Measurements from ENCODE around the gene CADM1. TPM values are rescaled to one million over a fixed set of nuclear protein-coding genes. Genes with fewer than 3 reads are reported as not detected.

CADM1 gene
- total RNA-seq, 1 donor from 2014 or later, result not detected

- H3K4me3 Mint-ChIP-seq, result no peak overlapping the region
- intact Hi-C loops (cut with micrococcal nuclease), result no loop called here
- no peaks in the 10 kb centered on the region for H3K9me3 Mint-ChIP-seq
- peaks cover 5% of the 10 kb centered on the region for H3K27me3 Mint-ChIP-seq (ENCODE audit: insufficient read depth)
- no peak for DNase-seq (ENCODE audit: low spot score)
- no peaks in the 10 kb centered on the region for H3K36me3 Mint-ChIP-seq (ENCODE audit: low read depth)
- no peaks in the 10 kb centered on the region for H3K4me1 Mint-ChIP-seq (ENCODE audit: low read depth)
- no peak overlapping the region for H3K27ac Mint-ChIP-seq
These were observed 231.3 kb downstream of the CADM1 start for GRCh38 chr11:115272925-115273324.

DNA sequence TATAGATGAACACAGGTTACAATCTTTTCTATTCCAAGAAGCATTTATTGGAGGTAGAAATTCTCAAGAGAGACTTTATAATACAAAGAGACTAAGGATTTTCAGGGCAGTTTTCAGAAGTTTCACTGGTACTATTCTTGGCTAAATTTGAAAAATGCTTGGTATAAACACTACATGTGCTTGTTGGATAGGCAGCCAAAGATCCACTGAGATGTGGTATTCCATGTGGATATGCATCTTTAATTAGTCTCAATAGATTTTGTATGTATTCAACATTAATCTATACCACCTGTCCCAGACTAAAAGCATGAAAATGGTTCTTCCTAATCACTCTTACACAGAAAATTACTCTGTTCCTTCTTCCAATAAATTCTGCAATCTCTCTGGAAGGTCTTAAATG, 232.6 kb downstream of the CADM1 start:
- Mint-ChIP-seq H3K4me3 (no peak overlapping the region), H3K4me1 (ENCODE audit: low read depth) (no peaks in the 10 kb centered on the region), H3K27me3 (ENCODE audit: insufficient read depth) (peaks cover 5% of the 10 kb centered on the region), H3K36me3 (ENCODE audit: low read depth) (no peaks in the 10 kb centered on the region), H3K9me3 (no peaks in the 10 kb centered on the region), H3K27ac (no peak overlapping the region)
- intact Hi-C loops (cut with micrococcal nuclease), result no loop called here
- DNase-seq (ENCODE audit: low spot score), result no peak

DNA sequence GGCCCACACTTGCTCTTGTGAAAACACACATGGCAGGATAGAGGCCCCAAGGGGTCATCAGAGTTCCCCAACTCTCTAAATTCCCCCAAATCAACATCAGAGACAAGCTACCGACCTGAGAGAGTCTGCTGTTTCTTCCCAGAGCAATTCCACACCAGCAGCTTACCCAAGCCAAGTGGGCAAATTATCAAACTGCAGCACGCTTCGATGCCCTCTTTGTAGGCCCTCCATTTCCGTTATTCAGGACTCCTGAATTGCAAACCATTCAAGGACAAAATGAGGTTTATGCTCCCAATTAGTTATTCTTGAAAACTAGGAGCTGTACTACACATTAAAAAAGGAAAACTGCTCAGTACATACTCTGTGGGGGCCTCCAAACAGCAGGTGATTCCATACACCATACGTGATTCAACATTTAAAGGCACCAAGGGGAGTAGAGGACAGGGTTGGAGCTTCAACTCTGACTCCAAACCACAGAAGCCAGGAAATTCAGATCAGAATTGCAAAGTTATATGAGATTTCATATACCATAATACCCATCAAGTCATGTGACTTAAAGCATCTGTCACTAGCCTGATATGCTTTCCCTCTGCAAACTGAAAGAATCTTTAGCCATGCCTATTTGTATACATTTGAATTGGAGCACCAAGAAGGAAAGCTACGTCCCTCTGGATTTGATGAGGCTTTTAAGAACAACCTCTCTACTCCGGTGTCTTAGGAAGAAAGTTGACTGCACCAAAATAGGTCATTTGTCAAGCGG, 234.8 kb downstream of the CADM1 start:
- H3K4me3 Mint-ChIP-seq, result no peak overlapping the region
- no peak overlapping the region for H3K27ac Mint-ChIP-seq
- H3K36me3 Mint-ChIP-seq (ENCODE audit: low read depth), result no peaks in the 10 kb centered on the region
- intact Hi-C loops (cut with micrococcal nuclease), result no loop called here
- DNase-seq (ENCODE audit: low spot score), result no peak
- H3K9me3 Mint-ChIP-seq, result no peaks in the 10 kb centered on the region
- H3K4me1 Mint-ChIP-seq (ENCODE audit: low read depth), result no peaks in the 10 kb centered on the region
- H3K27me3 Mint-ChIP-seq (ENCODE audit: insufficient read depth), result peaks cover 4% of the 10 kb centered on the region

GRCh38 chr11:115267871-115268270, 236.3 kb downstream of the CADM1 start:
- no peak for DNase-seq (ENCODE audit: low spot score)
- peaks cover 4% of the 10 kb centered on the region for H3K27me3 Mint-ChIP-seq (ENCODE audit: insufficient read depth)
- no peak overlapping the region for H3K27ac Mint-ChIP-seq
- H3K36me3 Mint-ChIP-seq (ENCODE audit: low read depth), result no peaks in the 10 kb centered on the region
- intact Hi-C loops (cut with micrococcal nuclease), result no loop called here
- H3K4me3 Mint-ChIP-seq, result no peak overlapping the region
- no peaks in the 10 kb centered on the region for H3K9me3 Mint-ChIP-seq
- no peaks in the 10 kb centered on the region for H3K4me1 Mint-ChIP-seq (ENCODE audit: low read depth)

DNA sequence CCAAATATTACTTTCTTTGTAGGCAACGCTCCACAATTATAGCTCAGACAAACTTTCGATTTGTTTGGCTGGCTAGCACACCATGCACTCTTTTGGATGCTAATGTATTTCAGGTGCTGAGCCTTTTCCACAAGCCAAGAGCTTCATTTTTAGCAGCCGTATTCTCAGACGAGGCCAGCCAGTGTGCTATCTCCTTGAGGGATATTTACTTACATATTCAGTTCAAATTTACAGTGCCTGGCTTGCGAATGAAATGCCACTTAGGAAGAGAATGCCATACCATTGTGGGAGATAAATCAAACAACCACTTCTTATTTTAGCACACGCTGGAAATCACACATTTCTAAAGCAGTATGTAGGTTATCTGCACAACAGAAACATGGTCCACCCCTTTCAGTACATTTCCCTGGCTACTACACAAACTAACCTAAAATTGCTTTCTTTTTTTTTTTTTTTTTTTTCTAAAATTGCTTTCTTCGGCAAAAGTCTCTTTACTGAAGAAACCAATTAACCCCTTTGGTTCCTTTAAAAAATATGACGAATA, 236.9 kb downstream of the CADM1 start:
- H3K9me3 Mint-ChIP-seq, result no peaks in the 10 kb centered on the region
- H3K27ac Mint-ChIP-seq, result no peak overlapping the region
- no peak overlapping the region for H3K4me3 Mint-ChIP-seq
- H3K36me3 Mint-ChIP-seq (ENCODE audit: low read depth), result no peaks in the 10 kb centered on the region
- intact Hi-C loops (cut with micrococcal nuclease), result no loop called here
- no peaks in the 10 kb centered on the region for H3K4me1 Mint-ChIP-seq (ENCODE audit: low read depth)
- no peak for DNase-seq (ENCODE audit: low spot score)
- peaks cover 4% of the 10 kb centered on the region for H3K27me3 Mint-ChIP-seq (ENCODE audit: insufficient read depth)

- Mint-ChIP-seq H3K4me1 (ENCODE audit: low read depth) (no peaks in the 10 kb centered on the region), H3K36me3 (ENCODE audit: low read depth) (no peaks in the 10 kb centered on the region), H3K9me3 (no peaks in the 10 kb centered on the region), H3K4me3 (no peak overlapping the region), H3K27ac (no peak overlapping the region), H3K27me3 (ENCODE audit: insufficient read depth) (peaks cover 4% of the 10 kb centered on the region)
- no peak for DNase-seq (ENCODE audit: low spot score)
- intact Hi-C loops (cut with micrococcal nuclease), result no loop called here
These were observed 238.1 kb downstream of the CADM1 start for GRCh38 chr11:115266066-115266639.

GRCh38 chr11:115263799-115264656, 240.2 kb downstream of the CADM1 start:
- H3K9me3 Mint-ChIP-seq, result no peaks in the 10 kb centered on the region
- H3K4me1 Mint-ChIP-seq (ENCODE audit: low read depth), result no peaks in the 10 kb centered on the region
- intact Hi-C loops (cut with micrococcal nuclease), result no loop called here
- no peak for DNase-seq (ENCODE audit: low spot score)
- H3K36me3 Mint-ChIP-seq (ENCODE audit: low read depth), result no peaks in the 10 kb centered on the region
- no peak overlapping the region for H3K27ac Mint-ChIP-seq
- peaks cover 4% of the 10 kb centered on the region for H3K27me3 Mint-ChIP-seq (ENCODE audit: insufficient read depth)
- no peak overlapping the region for H3K4me3 Mint-ChIP-seq

- Mint-ChIP-seq H3K27ac (no peak overlapping the region), H3K4me1 (ENCODE audit: low read depth) (peaks cover 11% of the 10 kb centered on the region), H3K27me3 (ENCODE audit: insufficient read depth) (peaks cover 2% of the 10 kb centered on the region), H3K36me3 (ENCODE audit: low read depth) (no peaks in the 10 kb centered on the region), H3K9me3 (no peaks in the 10 kb centered on the region), H3K4me3 (no peak overlapping the region)
- no peak for DNase-seq (ENCODE audit: low spot score)
- intact Hi-C loops (cut with micrococcal nuclease), result no loop called here
These were observed 246.0 kb downstream of the CADM1 start for GRCh38 chr11:115258216-115258615.

GRCh38 chr11:115257678-115258077, 246.5 kb downstream of the CADM1 start:
- Mint-ChIP-seq H3K27ac (no peak overlapping the region), H3K9me3 (no peaks in the 10 kb centered on the region), H3K4me3 (no peak overlapping the region), H3K36me3 (ENCODE audit: low read depth) (no peaks in the 10 kb centered on the region), H3K27me3 (ENCODE audit: insufficient read depth) (peaks cover 2% of the 10 kb centered on the region), H3K4me1 (ENCODE audit: low read depth) (peaks cover 11% of the 10 kb centered on the region)
- intact Hi-C loops (cut with micrococcal nuclease), result no loop called here
- no peak for DNase-seq (ENCODE audit: low spot score)

- intact Hi-C loops (cut with micrococcal nuclease), result no loop called here
- Mint-ChIP-seq H3K27ac (no peak overlapping the region), H3K4me1 (ENCODE audit: low read depth) (peaks cover 11% of the 10 kb centered on the region), H3K36me3 (ENCODE audit: low read depth) (no peaks in the 10 kb centered on the region), H3K9me3 (no peaks in the 10 kb centered on the region), H3K4me3 (no peak overlapping the region), H3K27me3 (ENCODE audit: insufficient read depth) (peaks cover 5% of the 10 kb centered on the region)
- no peak for DNase-seq (ENCODE audit: low spot score)
These were observed 246.9 kb downstream of the CADM1 start for GRCh38 chr11:115257270-115257669.

GRCh38 chr11:115256397-115257197, 247.6 kb downstream of the CADM1 start:
- Mint-ChIP-seq H3K9me3 (no peaks in the 10 kb centered on the region), H3K4me1 (ENCODE audit: low read depth) (peaks cover 11% of the 10 kb centered on the region), H3K27me3 (ENCODE audit: insufficient read depth) (peaks cover 5% of the 10 kb centered on the region), H3K4me3 (no peak overlapping the region), H3K36me3 (ENCODE audit: low read depth) (no peaks in the 10 kb centered on the region), H3K27ac (no peak overlapping the region)
- intact Hi-C loops (cut with micrococcal nuclease), result no loop called here
- DNase-seq (ENCODE audit: low spot score), result no peak

DNA sequence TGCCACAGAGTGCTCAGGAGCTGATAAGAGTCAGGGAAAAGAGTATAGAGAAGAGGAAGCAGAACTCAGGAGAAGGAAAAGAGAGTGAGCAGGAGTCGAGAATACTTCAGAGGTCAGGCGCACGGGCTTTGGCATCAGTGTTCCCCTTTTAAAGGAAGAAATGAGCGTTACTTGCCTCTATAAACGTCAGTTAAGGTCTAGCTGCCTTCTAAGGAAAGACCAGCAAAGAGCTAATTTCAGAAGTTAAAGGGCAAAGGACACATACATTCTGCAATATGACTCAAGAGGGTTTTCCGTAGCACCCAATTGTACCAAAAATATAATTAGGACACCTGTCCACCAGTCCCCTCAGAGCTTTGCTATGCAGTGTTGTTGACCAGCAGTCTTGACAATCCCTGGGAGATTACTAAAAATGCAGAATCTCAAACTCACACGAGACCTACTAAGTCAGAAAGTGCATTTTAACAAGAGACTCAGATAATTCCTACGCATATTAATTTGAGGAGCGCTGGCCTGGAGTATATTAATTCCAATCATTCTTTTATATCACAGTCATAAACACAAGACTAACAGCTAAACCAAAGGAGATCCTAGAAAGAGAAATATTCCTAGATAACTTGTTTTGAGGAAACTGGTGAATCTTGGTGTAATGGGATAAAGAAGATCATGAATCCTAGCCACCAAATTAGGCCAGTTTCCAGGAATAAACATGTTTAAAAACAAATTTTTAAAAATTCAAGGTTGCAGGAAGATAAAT, 249.0 kb downstream of the CADM1 start:
- H3K4me3 Mint-ChIP-seq, result no peak overlapping the region
- peaks cover 11% of the 10 kb centered on the region for H3K4me1 Mint-ChIP-seq (ENCODE audit: low read depth)
- no peaks in the 10 kb centered on the region for H3K9me3 Mint-ChIP-seq
- no peaks in the 10 kb centered on the region for H3K36me3 Mint-ChIP-seq (ENCODE audit: low read depth)
- peaks cover 8% of the 10 kb centered on the region for H3K27me3 Mint-ChIP-seq (ENCODE audit: insufficient read depth)
- no peak for DNase-seq (ENCODE audit: low spot score)
- H3K27ac Mint-ChIP-seq, result no peak overlapping the region
- intact Hi-C loops (cut with micrococcal nuclease), result no loop called here
